ENCODE results near the gene FAM168B. TPM values are rescaled to one million over a fixed set of nuclear protein-coding genes. Genes with fewer than 3 reads are reported as not detected.

FAM168B gene
- total RNA-seq, 4 donors from 2014 or later, result 77.7 to 88.7 (median 79.8) TPM

GRCh38 chr2:131035112-131035825 lies 58.0 kb downstream of the FAM168B start:
- H3K4me3 ChIP-seq, result peak overlapping the region; percentile 24 to 64 (median 40)
- no peaks in the 10 kb centered on the region for H3K9me3 ChIP-seq
- H3K4me1 ChIP-seq, result peaks cover 10 to 27% (median 10%) of the 10 kb centered on the region in 3 donors
- 57 to 60% methylated on average over 4 to 11 of the region's 65 CpGs for WGBS, 2 donors
- no peak for TF ChIP-seq CTCF (IDR thresholded peaks at IDR 0.05)
- TF ChIP-seq POLR2A (IDR thresholded peaks at IDR 0.05), result no peak
- intact Hi-C loops (cut with DNase I), result no loop called here
- H3K36me3 ChIP-seq, result peaks cover 0 to 35% (median 0%) of the 10 kb centered on the region in 3 donors
- H3K27ac ChIP-seq, result peak overlapping the region in 1 of 4 donors; percentile 6
- H3K27me3 ChIP-seq, result peaks cover 0 to 36% (median 0%) of the 10 kb centered on the region in 4 donors
- DNase-seq, result no peak

- no peak for DNase-seq
- Histone ChIP-seq H3K36me3 (peaks cover 0 to 27% (median 0%) of the 10 kb centered on the region in 3 donors), H3K4me1 (peaks cover 10 to 27% (median 10%) of the 10 kb centered on the region in 3 donors), H3K9me3 (no peaks in the 10 kb centered on the region), H3K27ac (no peak overlapping the region), H3K4me3 (peak overlapping the region; percentile 16 to 64 (median 40)), H3K27me3 (peaks cover 0 to 30% (median 0%) of the 10 kb centered on the region in 4 donors)
- intact Hi-C loops (cut with DNase I), result no loop called here
- WGBS, 2 donors, result 3 to 19% methylated on average over 10 to 21 of the region's 61 CpGs
- TF ChIP-seq POLR2A (IDR thresholded peaks at IDR 0.05), result no peak
- TF ChIP-seq CTCF (IDR thresholded peaks at IDR 0.05), result no peak
Observed at GRCh38 chr2:131034122-131035051, 58.9 kb downstream of the FAM168B start.

- peaks cover 0 to 25% (median 0%) of the 10 kb centered on the region in 3 donors for H3K36me3 ChIP-seq
- H3K9me3 ChIP-seq, result no peaks in the 10 kb centered on the region
- WGBS, 2 donors, result 62 to 100% methylated on average over 1 of the region's 1 CpG
- no peak overlapping the region for H3K4me3 ChIP-seq
- no peak overlapping the region for H3K27ac ChIP-seq
- peaks cover 10 to 27% (median 10%) of the 10 kb centered on the region in 3 donors for H3K4me1 ChIP-seq
- TF ChIP-seq POLR2A (IDR thresholded peaks at IDR 0.05), result no peak
- no peak for TF ChIP-seq CTCF (IDR thresholded peaks at IDR 0.05)
- H3K27me3 ChIP-seq, result peaks cover 0 to 30% (median 0%) of the 10 kb centered on the region in 4 donors
- intact Hi-C loops (cut with DNase I), result no loop called here
- DNase-seq, result no peak
Observed at GRCh38 chr2:131033786-131034121, 59.5 kb downstream of the FAM168B start.

- Histone ChIP-seq H3K36me3 (peaks cover 0 to 35% (median 0%) of the 10 kb centered on the region in 3 donors), H3K9me3 (no peaks in the 10 kb centered on the region), H3K4me3 (no peak overlapping the region), H3K27ac (no peak overlapping the region), H3K4me1 (peaks cover 10 to 27% (median 10%) of the 10 kb centered on the region in 3 donors), H3K27me3 (peaks cover 0 to 30% (median 0%) of the 10 kb centered on the region in 4 donors)
- intact Hi-C loops (cut with DNase I), result no loop called here
- TF ChIP-seq POLR2A (IDR thresholded peaks at IDR 0.05), result no peak
- no peak for TF ChIP-seq CTCF (IDR thresholded peaks at IDR 0.05)
- no peak for DNase-seq
- whole genome bisulfite sequencing, 2 donors, result 83 to 84% methylated on average over 2 to 4 of the region's 4 CpGs
Observed at GRCh38 chr2:131032393-131032836, 60.8 kb downstream of the FAM168B start.
